Liver (tissue), 9 donors: ENCODE data around the gene HCAR2. TPM values are rescaled to one million over a fixed set of nuclear protein-coding genes. Genes with fewer than 3 reads are reported as not detected.

ENCODE experiments used
- DNase-seq: peaks from one replicate; pipeline ENCODE4 v3.0.0-alpha.2; 2017; ENCODE audit warnings: low spot score
- H3K27ac ChIP-seq, 2 donors: one replicate each; pipeline ENCODE4 v1.7.0; 2013; ENCODE audit warnings: inconsistent platforms in 2 of 2, low read length in 2 of 2, control low read depth in 1 of 2, low read depth in 1 of 2, mild to moderate bottlenecking in 1 of 2
- H3K27me3 ChIP-seq, 4 donors: one replicate each; pipeline versions ENCODE4 v1.6.1 to v1.7.0; 2013; ENCODE audit warnings: low read length in 3 of 4, inconsistent platforms in 1 of 4, mild to moderate bottlenecking in 1 of 4, moderate library complexity in 1 of 4; ENCODE audit not compliant: control insufficient read depth in 4 of 4, insufficient read depth in 4 of 4
- H3K36me3 ChIP-seq, 4 donors: one replicate each; pipeline versions ENCODE4 v1.6.1 to v1.7.0; 2013; ENCODE audit warnings: low read length in 3 of 4, mild to moderate bottlenecking in 3 of 4, low read depth in 1 of 4, moderate library complexity in 1 of 4; ENCODE audit not compliant: control insufficient read depth in 4 of 4, insufficient read depth in 3 of 4
- H3K4me1 ChIP-seq, 4 donors: one replicate each; pipeline versions ENCODE4 v1.6.1 to v1.7.0; 2013; ENCODE audit warnings: low read length in 3 of 4, mild to moderate bottlenecking in 3 of 4, moderate library complexity in 1 of 4; ENCODE audit not compliant: control insufficient read depth in 4 of 4, insufficient read depth in 4 of 4
- H3K4me3 ChIP-seq, 3 donors: one replicate each; pipeline versions ENCODE4 v1.6.1 to v1.7.0; 2013; ENCODE audit warnings: low read length in 3 of 3, control low read depth in 1 of 3, low read depth in 1 of 3, mild to moderate bottlenecking in 1 of 3
- H3K9ac ChIP-seq, 2 donors: one replicate each; pipeline ENCODE4 v1.7.0; 2013; ENCODE audit warnings: low read length in 2 of 2, mild to moderate bottlenecking in 2 of 2, moderate library complexity in 2 of 2, control low read depth in 1 of 2, low read depth in 1 of 2
- H3K9me3 ChIP-seq, 4 donors: one replicate each; pipeline versions ENCODE4 v1.6.1 to v1.7.0; 2013; ENCODE audit warnings: low read length in 3 of 4; ENCODE audit not compliant: control insufficient read depth in 4 of 4
- EGR1 ChIP-seq, 2 donors: IDR thresholded peaks; 2 replicates each; pipeline ENCODE4 v1.6.1; 2016 to 2018; ENCODE audit warnings: antibody characterized with exemption in 2 of 2, low read depth in 2 of 2
- FOXA1 ChIP-seq: IDR thresholded peaks from 2 replicates; pipeline ENCODE4 v1.6.1; 2016; ENCODE audit warnings: antibody characterized with exemption
- FOXA2 ChIP-seq: IDR thresholded peaks from 2 replicates; pipeline ENCODE4 v1.6.1; 2016; ENCODE audit warnings: antibody characterized with exemption
- GABPA ChIP-seq, 2 donors: IDR thresholded peaks in 1 of 2; conservative IDR thresholded peaks in 1 of 2; 2 replicates each; pipeline ENCODE4 v1.6.1; 2016; ENCODE audit warnings: antibody characterized with exemption in 2 of 2, mild to moderate bottlenecking in 1 of 2, moderate library complexity in 1 of 2
- HNF4A ChIP-seq, 2 donors: conservative IDR thresholded peaks; 2 replicates each; pipeline ENCODE4 v1.6.1; 2016; ENCODE audit warnings: antibody characterized with exemption in 2 of 2, mild to moderate bottlenecking in 2 of 2
- HNF4G ChIP-seq: IDR thresholded peaks from 2 replicates; pipeline ENCODE4 v1.6.1; 2016; ENCODE audit warnings: antibody characterized with exemption
- JUND ChIP-seq, 2 donors: IDR thresholded peaks; 2 replicates each; pipeline ENCODE4 v1.6.1; 2016; ENCODE audit warnings: antibody characterized with exemption in 2 of 2
- NR2F2 ChIP-seq: IDR thresholded peaks from 2 replicates; pipeline ENCODE4 v1.6.1; 2016; ENCODE audit warnings: antibody characterized with exemption
- RAD21 ChIP-seq, 2 donors: IDR thresholded peaks; 2 replicates each; pipeline ENCODE4 v1.6.1; 2016; ENCODE audit warnings: antibody characterized with exemption in 2 of 2, mild to moderate bottlenecking in 2 of 2
- RXRA ChIP-seq, 2 donors: IDR thresholded peaks; 2 replicates each; pipeline ENCODE4 v1.6.1; 2017 to 2018; ENCODE audit warnings: antibody characterized with exemption in 2 of 2, mild to moderate bottlenecking in 1 of 2
- SP1 ChIP-seq: IDR thresholded peaks from 2 replicates; pipeline ENCODE4 v1.6.1; 2018; ENCODE audit warnings: antibody characterized with exemption, mild to moderate bottlenecking
- TAF1 ChIP-seq: conservative IDR thresholded peaks from 2 replicates; pipeline ENCODE4 v1.6.1; 2016; ENCODE audit warnings: antibody characterized with exemption, mild to moderate bottlenecking
- YY1 ChIP-seq: IDR thresholded peaks from 2 replicates; pipeline ENCODE4 v1.6.1; 2016; ENCODE audit warnings: antibody characterized with exemption, mild to moderate bottlenecking
- WGBS: extraction: QIAGEN DNeasy Blood & Tissue Kit; methylation state at CpG from one replicate; pipeline ENCODE4 v1.1.7; 2013; 5-methylcytosine and 5-hydroxymethylcytosine counted together
- polyA plus RNA-seq, 2 donors: library from polyadenylated mRNA; stranded (reverse) in 1 of 2; unstranded in 1 of 2; fragments of 200-250 nt in 1 of 2; fragments of >200 nt in 1 of 2; fragmentation: Nextera tagmentation in 1 of 2; extraction: Ambion mirVana in 1 of 2; gene quantifications; one replicate each; pipeline versions ENCODE4 v1.2.1 to v1.2.3, GENCODE V29; 2013 to 2015
- total RNA-seq, 2 donors: library from RNA; depleted of rRNA; stranded (reverse); fragments of >200 nt; gene quantifications; one replicate each; pipeline ENCODE4 v1.2.3, GENCODE V29; 2014
- TF ChIP-seq, protein P1 (sequence below): fragments of 150-350 bp; IDR thresholded peaks from 2 replicates; pipeline ENCODE4 v1.5.1; 2017; ENCODE audit warnings: improper control_type of control experiment, low read depth, low read length; ENCODE audit not compliant: missing input control
- TF ChIP-seq, protein P2 (sequence below): IDR thresholded peaks from 2 replicates; pipeline ENCODE4 v1.6.1; 2016; ENCODE audit warnings: antibody characterized with exemption
- TF ChIP-seq, protein P3 (sequence below): IDR thresholded peaks from 2 replicates; pipeline ENCODE4 v1.6.1; 2016; ENCODE audit warnings: antibody characterized with exemption
- TF ChIP-seq, protein P4 (sequence below): IDR thresholded peaks from 2 replicates; pipeline ENCODE4 v1.6.1; 2016; ENCODE audit warnings: antibody characterized with exemption
- TF ChIP-seq, protein P5 (sequence below): IDR thresholded peaks from 2 replicates; pipeline ENCODE4 v1.6.1; 2016; ENCODE audit warnings: antibody characterized with exemption, mild to moderate bottlenecking
- donor health status: healthy.
- donor health status: healthy.
- donor health status: healthy.
- donor health status: healthy.
- donor health status: healthy.

Gene HCAR2
- total and polyA plus RNA-seq, 4 donors: 0.08 to 0.70 (median 0.08) TPM; not detected in 1

DNA sequence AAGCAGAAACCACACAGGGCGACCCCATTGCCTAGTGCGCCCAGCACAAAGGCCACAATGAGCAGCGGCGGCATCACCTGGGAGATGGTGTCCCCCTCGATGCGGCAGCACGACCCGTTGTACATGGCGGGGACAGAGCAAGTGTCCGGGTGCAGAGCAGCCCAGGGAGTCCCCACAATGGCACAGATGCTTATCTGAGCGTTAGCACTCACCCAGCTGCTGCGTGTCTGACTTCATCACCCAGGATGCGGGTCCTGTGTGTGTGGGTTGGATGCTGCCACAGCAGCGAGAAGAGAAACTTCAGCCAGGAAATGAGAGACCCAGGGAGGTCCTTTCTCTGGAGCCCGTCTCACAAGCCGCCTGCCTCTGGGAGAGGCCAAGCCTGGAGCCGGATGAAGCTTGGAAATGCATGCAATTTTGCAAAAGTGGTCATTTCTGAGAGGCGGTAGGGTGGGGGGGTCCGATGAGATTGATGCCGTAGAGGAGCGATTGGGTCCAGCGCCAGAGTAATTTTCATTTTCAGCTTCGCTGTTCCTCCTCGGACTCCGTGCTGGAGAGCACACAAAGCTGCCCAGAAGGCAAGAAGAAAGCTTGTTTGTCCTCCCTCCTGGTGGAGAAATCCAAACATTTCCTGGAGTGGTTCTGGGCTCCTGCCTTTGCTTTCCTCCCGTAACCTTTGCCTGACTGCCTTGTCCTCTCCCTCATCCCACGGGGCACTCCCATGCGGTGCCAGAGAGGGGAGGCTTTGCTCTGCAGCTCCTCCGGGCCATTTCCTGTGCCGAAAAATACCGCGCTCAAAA lies 27.3 kb upstream of the HCAR2 start, which contains the start of gene HCAR1:
Gene HCAR1 (minus strand): TSS at position 630 of the 800 bp plus-strand sequence. CDS start 505 bp downstream, at position 125.
- WGBS: 59% methylated on average over 32 of the region's 32 CpGs
- no peaks in the 10 kb centered on the region for H3K9me3 ChIP-seq
- no peak within 1 kb of the TSS for H3K27ac ChIP-seq
- H3K4me3 ChIP-seq: peak within 1 kb of the TSS in 1 of 3 donors; percentile 5
- TF ChIP-seq HNF4G (no peak), YY1 (no peak), NR2F2 (no peak), HNF4A (conservative IDR thresholded peaks at IDR 0.05) (no peak), TAF1 (no peak), FOXA2 (no peak), EGR1 (IDR thresholded peaks at IDR 0.05; ENCODE audit: low read depth in 2 of 2) (no peak), SP1 (no peak), JUND (IDR thresholded peaks at IDR 0.05) (no peak)
- TF ChIP-seq, protein P1, sequence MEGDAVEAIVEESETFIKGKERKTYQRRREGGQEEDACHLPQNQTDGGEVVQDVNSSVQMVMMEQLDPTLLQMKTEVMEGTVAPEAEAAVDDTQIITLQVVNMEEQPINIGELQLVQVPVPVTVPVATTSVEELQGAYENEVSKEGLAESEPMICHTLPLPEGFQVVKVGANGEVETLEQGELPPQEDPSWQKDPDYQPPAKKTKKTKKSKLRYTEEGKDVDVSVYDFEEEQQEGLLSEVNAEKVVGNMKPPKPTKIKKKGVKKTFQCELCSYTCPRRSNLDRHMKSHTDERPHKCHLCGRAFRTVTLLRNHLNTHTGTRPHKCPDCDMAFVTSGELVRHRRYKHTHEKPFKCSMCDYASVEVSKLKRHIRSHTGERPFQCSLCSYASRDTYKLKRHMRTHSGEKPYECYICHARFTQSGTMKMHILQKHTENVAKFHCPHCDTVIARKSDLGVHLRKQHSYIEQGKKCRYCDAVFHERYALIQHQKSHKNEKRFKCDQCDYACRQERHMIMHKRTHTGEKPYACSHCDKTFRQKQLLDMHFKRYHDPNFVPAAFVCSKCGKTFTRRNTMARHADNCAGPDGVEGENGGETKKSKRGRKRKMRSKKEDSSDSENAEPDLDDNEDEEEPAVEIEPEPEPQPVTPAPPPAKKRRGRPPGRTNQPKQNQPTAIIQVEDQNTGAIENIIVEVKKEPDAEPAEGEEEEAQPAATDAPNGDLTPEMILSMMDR: no peak
- TF ChIP-seq, protein P2, sequence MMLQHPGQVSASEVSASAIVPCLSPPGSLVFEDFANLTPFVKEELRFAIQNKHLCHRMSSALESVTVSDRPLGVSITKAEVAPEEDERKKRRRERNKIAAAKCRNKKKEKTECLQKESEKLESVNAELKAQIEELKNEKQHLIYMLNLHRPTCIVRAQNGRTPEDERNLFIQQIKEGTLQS: no peak
- TF ChIP-seq, protein P3, sequence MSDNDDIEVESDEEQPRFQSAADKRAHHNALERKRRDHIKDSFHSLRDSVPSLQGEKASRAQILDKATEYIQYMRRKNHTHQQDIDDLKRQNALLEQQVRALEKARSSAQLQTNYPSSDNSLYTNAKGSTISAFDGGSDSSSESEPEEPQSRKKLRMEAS: no peak
- DNase-seq: no peak
- H3K36me3 ChIP-seq: no peaks in the 10 kb centered on the region
- no peak within 1 kb of the TSS for H3K9ac ChIP-seq
- H3K4me1 ChIP-seq: no peaks in the 10 kb centered on the region
- no peaks in the 10 kb centered on the region for H3K27me3 ChIP-seq

DNA sequence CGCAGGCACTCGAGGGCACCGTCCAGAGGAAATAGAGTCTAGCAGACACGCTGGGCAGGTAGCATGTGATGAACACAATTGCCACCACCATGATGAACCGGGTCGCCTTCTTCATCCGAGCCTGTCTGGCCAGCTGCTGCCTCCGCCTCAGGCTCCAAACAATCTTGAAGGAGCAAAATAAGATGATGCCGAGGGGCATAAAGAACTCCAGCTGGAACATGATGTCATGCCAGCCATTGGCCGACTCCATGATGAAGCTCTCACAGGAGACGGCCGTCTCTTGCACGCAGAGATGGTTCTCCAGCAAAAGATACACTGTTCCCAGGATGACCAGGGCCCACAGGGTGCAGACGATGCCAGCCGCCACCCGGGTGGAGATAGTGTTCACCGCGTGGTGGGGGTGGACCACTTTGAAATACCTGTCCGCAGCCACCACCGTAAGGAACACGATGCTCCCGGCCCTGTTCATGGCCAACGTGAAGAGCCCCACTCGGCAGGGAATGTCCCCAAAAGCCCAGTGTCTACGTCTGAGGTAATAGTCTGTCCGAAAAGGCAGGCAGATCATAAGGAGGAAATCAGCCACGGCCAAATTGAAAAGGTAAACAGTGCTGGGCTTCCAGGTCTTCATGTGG lies 26.5 kb upstream of the HCAR2 start:
- Histone ChIP-seq H3K4me3 (no peak overlapping the region), H3K4me1 (no peaks in the 10 kb centered on the region), H3K9me3 (no peaks in the 10 kb centered on the region), H3K36me3 (no peaks in the 10 kb centered on the region), H3K27me3 (no peaks in the 10 kb centered on the region), H3K9ac (no peak overlapping the region), H3K27ac (no peak overlapping the region)
- 93% methylated on average over 27 of the region's 27 CpGs for WGBS
- no peak for DNase-seq
- TF ChIP-seq, protein P4, sequence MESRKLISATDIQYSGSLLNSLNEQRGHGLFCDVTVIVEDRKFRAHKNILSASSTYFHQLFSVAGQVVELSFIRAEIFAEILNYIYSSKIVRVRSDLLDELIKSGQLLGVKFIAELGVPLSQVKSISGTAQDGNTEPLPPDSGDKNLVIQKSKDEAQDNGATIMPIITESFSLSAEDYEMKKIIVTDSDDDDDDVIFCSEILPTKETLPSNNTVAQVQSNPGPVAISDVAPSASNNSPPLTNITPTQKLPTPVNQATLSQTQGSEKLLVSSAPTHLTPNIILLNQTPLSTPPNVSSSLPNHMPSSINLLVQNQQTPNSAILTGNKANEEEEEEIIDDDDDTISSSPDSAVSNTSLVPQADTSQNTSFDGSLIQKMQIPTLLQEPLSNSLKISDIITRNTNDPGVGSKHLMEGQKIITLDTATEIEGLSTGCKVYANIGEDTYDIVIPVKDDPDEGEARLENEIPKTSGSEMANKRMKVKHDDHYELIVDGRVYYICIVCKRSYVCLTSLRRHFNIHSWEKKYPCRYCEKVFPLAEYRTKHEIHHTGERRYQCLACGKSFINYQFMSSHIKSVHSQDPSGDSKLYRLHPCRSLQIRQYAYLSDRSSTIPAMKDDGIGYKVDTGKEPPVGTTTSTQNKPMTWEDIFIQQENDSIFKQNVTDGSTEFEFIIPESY: no peak
- TF ChIP-seq EGR1 (IDR thresholded peaks at IDR 0.05; ENCODE audit: low read depth in 2 of 2) (no peak), RXRA (IDR thresholded peaks at IDR 0.05) (no peak), SP1 (no peak), HNF4A (conservative IDR thresholded peaks at IDR 0.05) (no peak), TAF1 (no peak), HNF4G (no peak), FOXA2 (no peak), GABPA (IDR thresholded peaks at IDR 0.05 in 1 of 2, conservative IDR thresholded peaks at IDR 0.05 in 1 of 2) (no peak), JUND (IDR thresholded peaks at IDR 0.05) (no peak), FOXA1 (no peak), RAD21 (IDR thresholded peaks at IDR 0.05) (no peak), NR2F2 (no peak)
- TF ChIP-seq, protein P3: no peak
- TF ChIP-seq, protein P2: no peak
- TF ChIP-seq, protein P5, sequence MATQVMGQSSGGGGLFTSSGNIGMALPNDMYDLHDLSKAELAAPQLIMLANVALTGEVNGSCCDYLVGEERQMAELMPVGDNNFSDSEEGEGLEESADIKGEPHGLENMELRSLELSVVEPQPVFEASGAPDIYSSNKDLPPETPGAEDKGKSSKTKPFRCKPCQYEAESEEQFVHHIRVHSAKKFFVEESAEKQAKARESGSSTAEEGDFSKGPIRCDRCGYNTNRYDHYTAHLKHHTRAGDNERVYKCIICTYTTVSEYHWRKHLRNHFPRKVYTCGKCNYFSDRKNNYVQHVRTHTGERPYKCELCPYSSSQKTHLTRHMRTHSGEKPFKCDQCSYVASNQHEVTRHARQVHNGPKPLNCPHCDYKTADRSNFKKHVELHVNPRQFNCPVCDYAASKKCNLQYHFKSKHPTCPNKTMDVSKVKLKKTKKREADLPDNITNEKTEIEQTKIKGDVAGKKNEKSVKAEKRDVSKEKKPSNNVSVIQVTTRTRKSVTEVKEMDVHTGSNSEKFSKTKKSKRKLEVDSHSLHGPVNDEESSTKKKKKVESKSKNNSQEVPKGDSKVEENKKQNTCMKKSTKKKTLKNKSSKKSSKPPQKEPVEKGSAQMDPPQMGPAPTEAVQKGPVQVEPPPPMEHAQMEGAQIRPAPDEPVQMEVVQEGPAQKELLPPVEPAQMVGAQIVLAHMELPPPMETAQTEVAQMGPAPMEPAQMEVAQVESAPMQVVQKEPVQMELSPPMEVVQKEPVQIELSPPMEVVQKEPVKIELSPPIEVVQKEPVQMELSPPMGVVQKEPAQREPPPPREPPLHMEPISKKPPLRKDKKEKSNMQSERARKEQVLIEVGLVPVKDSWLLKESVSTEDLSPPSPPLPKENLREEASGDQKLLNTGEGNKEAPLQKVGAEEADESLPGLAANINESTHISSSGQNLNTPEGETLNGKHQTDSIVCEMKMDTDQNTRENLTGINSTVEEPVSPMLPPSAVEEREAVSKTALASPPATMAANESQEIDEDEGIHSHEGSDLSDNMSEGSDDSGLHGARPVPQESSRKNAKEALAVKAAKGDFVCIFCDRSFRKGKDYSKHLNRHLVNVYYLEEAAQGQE: no peak
- TF ChIP-seq, protein P1: no peak
